Keratinocyte (primary cell): ENCODE measurements around the gene DLG5. TPM values are rescaled to one million over a fixed set of nuclear protein-coding genes. Genes with fewer than 3 reads are reported as not detected.

Experiments
- DNase-seq: peaks from one replicate; pipeline ENCODE4 v3.0.0-alpha.2; 2011; ENCODE audit warnings: low read depth, missing footprints, low spot score
- FAIRE-seq: peaks from 2 replicates; lab custom pipeline; 2011; peaks lifted over from hg19 to GRCh38; lab: Jason Lieb, UNC
- H2AFZ ChIP-seq: 2 replicates; pipeline ENCODE4 v1.6.0; 2012; ENCODE audit warnings: low read length, control low read depth, inconsistent platforms; ENCODE audit not compliant: control insufficient read depth
- H3K27ac ChIP-seq: 2 replicates; pipeline ENCODE4 v1.5.1; 2011; ENCODE audit warnings: low read length; ENCODE audit not compliant: control insufficient read depth, insufficient read depth
- H3K27me3 ChIP-seq: 3 replicates; pipeline ENCODE4 v1.6.0; 2011; ENCODE audit warnings: low read length; ENCODE audit not compliant: control insufficient read depth, insufficient read depth; ENCODE audit errors: extremely low read depth
- H3K36me3 ChIP-seq, 2 experiments: 2 replicates in 1 of 2; 3 replicates in 1 of 2; pipeline ENCODE4 v1.5.1; 2011; ENCODE audit warnings: low read length in 2 of 2, mild to moderate bottlenecking in 1 of 2; ENCODE audit not compliant: control insufficient read depth in 2 of 2, insufficient read depth in 2 of 2; ENCODE audit errors: extremely low read depth in 1 of 2
- H3K4me1 ChIP-seq: 3 replicates; pipeline ENCODE4 v1.5.1; 2011; ENCODE audit warnings: low read length; ENCODE audit not compliant: control insufficient read depth, insufficient read depth; ENCODE audit errors: extremely low read depth
- H3K4me2 ChIP-seq: 3 replicates; pipeline ENCODE4 v1.6.0; 2011; ENCODE audit warnings: low read depth, low read length; ENCODE audit not compliant: control insufficient read depth, insufficient read depth; ENCODE audit errors: extremely low read depth
- H3K4me3 ChIP-seq, 3 experiments: fragments of 200-600 bp in 1 of 3; sonication (generic) in 1 of 3; 2 replicates in 2 of 3; 3 replicates in 1 of 3; pipeline ENCODE4 v1.5.1; 2011 to 2016; ENCODE audit warnings: low read length in 3 of 3, mild to moderate bottlenecking in 3 of 3, control low read depth in 2 of 3, inconsistent platforms in 1 of 3, low read depth in 1 of 3, mixed read lengths in 1 of 3, mixed run types in 1 of 3, moderate library complexity in 1 of 3; ENCODE audit not compliant: control insufficient read depth in 2 of 3, insufficient read depth in 2 of 3; ENCODE audit errors: extremely low read depth in 1 of 3
- H3K79me2 ChIP-seq: 2 replicates; pipeline ENCODE4 v1.6.0; 2012; ENCODE audit warnings: low read length; ENCODE audit not compliant: control insufficient read depth, insufficient read depth
- H3K9ac ChIP-seq: 3 replicates; pipeline ENCODE4 v1.6.0; 2011; ENCODE audit warnings: low read length; ENCODE audit not compliant: control insufficient read depth, insufficient read depth; ENCODE audit errors: extremely low read depth
- H3K9me1 ChIP-seq: 3 replicates; pipeline ENCODE4 v1.6.0; 2011; ENCODE audit warnings: low read length; ENCODE audit not compliant: control insufficient read depth, insufficient read depth; ENCODE audit errors: extremely low read depth
- H3K9me3 ChIP-seq: 2 replicates; pipeline ENCODE4 v1.5.1; 2012; ENCODE audit warnings: low read depth, low read length; ENCODE audit not compliant: control insufficient read depth
- H4K20me1 ChIP-seq: 3 replicates; pipeline ENCODE4 v1.6.0; 2011; ENCODE audit warnings: low read length; ENCODE audit not compliant: control insufficient read depth, insufficient read depth; ENCODE audit errors: extremely low read depth
- EZH2 ChIP-seq: IDR thresholded peaks from one replicate; pipeline ENCODE4 v1.6.1; 2012; ENCODE audit warnings: inconsistent platforms, mild to moderate bottlenecking, low read length, moderate library complexity
- dilution Hi-C: fragments of 300-500 bp; cut with MboI; formaldehyde crosslinking; loops from one replicate; pipeline ENCODE4 v1.7.0; 2020; ENCODE audit warnings: low sequenced_read_pairs; ENCODE audit not compliant: extremely low pct_ligation_motif_present
- polyA plus RNA-seq, 5 experiments: library from polyadenylated mRNA; depleted of rRNA in 3 of 5; stranded (reverse) in 3 of 5; stranded (forward) in 1 of 5; unstranded in 1 of 5; fragments of >200 nt; gene quantifications; 1 replicate in 1 of 5; 2 replicates in 3 of 5; 3 replicates in 1 of 5; pipeline versions ENCODE4 v1.2.1 to v1.2.3, GENCODE V29; 2011 to 2012; ENCODE audit warnings: missing spikeins in 2 of 5, low read depth in 1 of 5, low replicate concordance in 1 of 5
- TF ChIP-seq, protein P1 (sequence below), 3 experiments: IDR thresholded peaks in 1 of 3; conservative IDR thresholded peaks in 1 of 3; optimal IDR thresholded peaks in 1 of 3; 2 replicates in 2 of 3; 3 replicates in 1 of 3; pipeline versions ENCODE3 to v1.5.1; 2011; ENCODE audit warnings: low read length in 3 of 3, mild to moderate bottlenecking in 3 of 3, moderate library complexity in 2 of 3, control low read depth in 1 of 3, inconsistent platforms in 1 of 3; ENCODE audit not compliant: insufficient read depth in 2 of 3; ENCODE audit errors: extremely low read depth in 1 of 3

The DLG5 gene
- polyA plus RNA-seq, 1 donor (not counting 4 experiments of a cell fraction or from before 2014, with no cell fraction given) = 17.2 TPM

DNA sequence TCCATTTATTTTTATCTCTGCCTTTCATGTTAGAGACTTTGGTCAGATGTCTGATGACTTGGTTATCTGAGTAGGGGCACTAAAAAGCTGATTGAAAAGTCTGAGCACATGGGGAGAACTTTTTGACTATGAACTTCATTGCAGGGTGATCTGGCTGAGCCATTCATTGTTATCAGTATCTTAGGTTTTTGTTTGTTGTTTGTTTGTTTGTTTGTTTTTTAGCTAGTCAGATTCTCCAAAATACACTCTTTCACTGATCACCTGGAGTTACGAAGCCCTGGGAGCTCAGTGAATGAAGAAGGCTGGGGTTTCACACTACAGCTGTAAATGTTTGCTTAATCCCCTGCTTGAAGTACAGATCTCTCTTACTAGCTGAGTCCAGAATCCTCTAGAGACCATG, 28.6 kb upstream of the DLG5 start:
- Histone ChIP-seq H3K9me1 (no peaks in the 10 kb centered on the region), H3K27me3 (no peaks in the 10 kb centered on the region), H3K4me3 (no peak overlapping the region), H3K79me2 (no peaks in the 10 kb centered on the region), H2AFZ (no peak overlapping the region), H3K36me3 (no peaks in the 10 kb centered on the region), H3K9ac (no peak overlapping the region), H3K4me1 (peaks cover 2% of the 10 kb centered on the region), H3K4me2 (no peak overlapping the region), H3K9me3 (peaks cover 2% of the 10 kb centered on the region), H4K20me1 (no peaks in the 10 kb centered on the region), H3K27ac (no peak overlapping the region)
- DNase-seq = no peak
- TF ChIP-seq EZH2 = no peak
- TF ChIP-seq, protein P1, sequence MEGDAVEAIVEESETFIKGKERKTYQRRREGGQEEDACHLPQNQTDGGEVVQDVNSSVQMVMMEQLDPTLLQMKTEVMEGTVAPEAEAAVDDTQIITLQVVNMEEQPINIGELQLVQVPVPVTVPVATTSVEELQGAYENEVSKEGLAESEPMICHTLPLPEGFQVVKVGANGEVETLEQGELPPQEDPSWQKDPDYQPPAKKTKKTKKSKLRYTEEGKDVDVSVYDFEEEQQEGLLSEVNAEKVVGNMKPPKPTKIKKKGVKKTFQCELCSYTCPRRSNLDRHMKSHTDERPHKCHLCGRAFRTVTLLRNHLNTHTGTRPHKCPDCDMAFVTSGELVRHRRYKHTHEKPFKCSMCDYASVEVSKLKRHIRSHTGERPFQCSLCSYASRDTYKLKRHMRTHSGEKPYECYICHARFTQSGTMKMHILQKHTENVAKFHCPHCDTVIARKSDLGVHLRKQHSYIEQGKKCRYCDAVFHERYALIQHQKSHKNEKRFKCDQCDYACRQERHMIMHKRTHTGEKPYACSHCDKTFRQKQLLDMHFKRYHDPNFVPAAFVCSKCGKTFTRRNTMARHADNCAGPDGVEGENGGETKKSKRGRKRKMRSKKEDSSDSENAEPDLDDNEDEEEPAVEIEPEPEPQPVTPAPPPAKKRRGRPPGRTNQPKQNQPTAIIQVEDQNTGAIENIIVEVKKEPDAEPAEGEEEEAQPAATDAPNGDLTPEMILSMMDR (optimal IDR thresholded peaks at IDR 0.05 in 1 of 3, IDR thresholded peaks at IDR 0.05 in 1 of 3, conservative IDR thresholded peaks at IDR 0.05 in 1 of 3; ENCODE audit: extremely low read depth in 1 of 3, insufficient read depth in 2 of 3, low read length in 3 of 3) = no peak
- no peak for FAIRE-seq
- dilution Hi-C loops = no loop called here

DNA sequence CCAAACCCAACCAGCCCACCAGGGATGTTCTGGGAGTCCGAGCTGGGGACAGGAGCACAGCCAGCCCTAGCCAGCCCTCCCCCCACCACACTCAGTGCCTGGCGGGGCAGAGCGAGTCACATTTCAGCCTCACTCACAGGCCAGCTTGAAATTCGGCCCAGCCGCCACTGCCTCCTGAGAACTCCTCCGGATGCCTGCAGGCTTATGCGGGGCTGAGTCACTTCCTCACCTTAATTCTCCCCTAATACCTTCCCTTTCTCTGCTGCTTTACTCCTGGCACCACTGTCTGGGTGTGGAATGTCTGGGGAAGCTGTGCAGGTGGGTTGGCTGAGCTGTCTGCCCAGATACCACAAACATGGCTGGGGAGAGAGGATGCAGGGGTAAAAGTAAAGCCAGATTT, 22.6 kb upstream of the DLG5 start:
- Histone ChIP-seq H4K20me1 (no peaks in the 10 kb centered on the region), H3K9ac (peak overlapping the region; percentile 43), H3K9me1 (no peaks in the 10 kb centered on the region), H3K27me3 (no peaks in the 10 kb centered on the region), H3K4me3 (no peak overlapping the region), H3K4me1 (peaks cover 18% of the 10 kb centered on the region), H3K4me2 (peak overlapping the region; percentile 57), H3K36me3 (no peaks in the 10 kb centered on the region), H2AFZ (peak overlapping the region; percentile 46), H3K9me3 (peaks cover 2% of the 10 kb centered on the region), H3K79me2 (no peaks in the 10 kb centered on the region), H3K27ac (peak overlapping the region; percentile 74)
- FAIRE-seq (peak; percentile 92), DNase-seq (peak; percentile 76)
- dilution Hi-C loops = no loop called here
- TF ChIP-seq, protein P1 (optimal IDR thresholded peaks at IDR 0.05 in 1 of 3, IDR thresholded peaks at IDR 0.05 in 1 of 3, conservative IDR thresholded peaks at IDR 0.05 in 1 of 3; ENCODE audit: extremely low read depth in 1 of 3, insufficient read depth in 2 of 3, low read length in 3 of 3) = no peak
- no peak for TF ChIP-seq EZH2
